Measurements from ENCODE around the gene SLAMF7. TPM values are rescaled to one million over a fixed set of nuclear protein-coding genes. Genes with fewer than 3 reads are reported as not detected.

SLAMF7 gene
- total RNA-seq, 2 experiments from 2014 or later = 12.8 to 13.4 TPM

DNA sequence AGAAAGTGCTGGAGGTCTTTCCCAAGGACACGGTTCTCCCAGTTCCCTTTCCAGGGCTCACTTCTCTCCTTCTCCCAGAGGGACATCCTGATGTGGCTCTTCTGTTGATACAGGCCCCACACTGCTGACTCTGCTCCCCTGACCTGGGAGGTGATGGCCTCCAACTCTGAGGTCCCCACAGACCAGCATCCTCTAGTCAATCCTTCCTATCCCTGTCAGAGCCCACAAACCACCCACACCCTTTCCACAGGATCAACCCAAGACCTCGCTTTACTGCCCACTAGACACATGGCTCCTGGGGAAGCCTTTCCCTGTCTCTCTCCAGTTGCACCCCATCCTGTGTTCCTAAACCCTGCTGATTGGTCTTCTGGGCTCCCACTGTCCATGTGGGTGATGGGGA, 11.6 kb downstream of the SLAMF7 start:
- peaks cover 3% of the 10 kb centered on the region for H3K9me3 Mint-ChIP-seq
- H3K4me1 Mint-ChIP-seq = peaks cover 65% of the 10 kb centered on the region
- peak overlapping the region; percentile 10 for H3K27ac Mint-ChIP-seq
- ChIA-PET CTCF (interaction anchor here (3.4 to 3.6 kb wide), 2 partner anchors 12 to 17 kb away, joined by 13 to 25 read pairs; partner anchors contain the start of gene SLAMF7), POLR2A (no interaction called here)
- H3K27me3 Mint-ChIP-seq = no peaks in the 10 kb centered on the region
- peaks cover 24% of the 10 kb centered on the region for H3K36me3 Mint-ChIP-seq (ENCODE audit: low read depth)
- DNase-seq = no peak
- no peak overlapping the region for H3K4me3 Mint-ChIP-seq

DNA sequence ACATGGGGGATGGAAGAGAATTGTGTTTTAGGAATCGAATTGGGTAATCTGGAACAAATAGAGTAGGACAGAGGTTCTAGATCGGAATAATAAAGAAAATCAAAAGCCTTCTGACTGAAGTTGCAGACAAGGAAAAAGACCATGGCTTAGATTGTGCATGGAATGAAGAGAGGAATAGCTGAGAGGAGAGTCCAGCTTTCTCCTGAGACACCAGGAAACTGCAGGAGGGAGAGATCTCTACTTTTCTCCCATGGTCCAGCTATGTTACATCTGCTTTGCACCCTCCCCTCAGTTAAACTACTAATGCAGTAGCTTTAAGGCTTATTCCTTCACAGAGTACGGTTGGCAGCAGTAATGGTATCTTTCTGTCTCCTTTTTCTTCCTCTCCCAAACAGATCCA, 13.4 kb downstream of the SLAMF7 start:
- ChIA-PET CTCF (interaction anchor here (1.3 kb wide), 1 partner anchor 15 kb away, joined by 4 read pairs; no protein-coding TSS in a partner anchor), POLR2A (interaction anchor here (0.6 kb wide), 1 partner anchor 85 kb away, joined by 3 read pairs; no protein-coding TSS in a partner anchor)
- no peaks in the 10 kb centered on the region for H3K27me3 Mint-ChIP-seq
- no peak overlapping the region for H3K27ac Mint-ChIP-seq
- H3K36me3 Mint-ChIP-seq (ENCODE audit: low read depth) = peaks cover 28% of the 10 kb centered on the region
- DNase-seq = no peak
- H3K4me1 Mint-ChIP-seq = peaks cover 68% of the 10 kb centered on the region
- peaks cover 14% of the 10 kb centered on the region for H3K9me3 Mint-ChIP-seq
- H3K4me3 Mint-ChIP-seq = no peak overlapping the region

DNA sequence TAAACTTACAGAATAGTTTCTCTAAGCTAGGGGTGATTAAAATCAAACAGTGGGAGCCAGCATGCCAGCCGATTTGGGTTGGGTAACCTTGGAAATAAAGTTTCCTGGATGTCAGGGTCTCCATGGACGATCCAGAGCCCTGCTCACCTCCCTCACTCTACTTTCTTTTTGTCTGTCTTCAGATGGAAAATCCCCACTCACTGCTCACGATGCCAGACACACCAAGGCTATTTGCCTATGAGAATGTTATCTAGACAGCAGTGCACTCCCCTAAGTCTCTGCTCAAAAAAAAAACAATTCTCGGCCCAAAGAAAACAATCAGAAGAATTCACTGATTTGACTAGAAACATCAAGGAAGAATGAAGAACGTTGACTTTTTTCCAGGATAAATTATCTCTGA, 13.9 kb downstream of the SLAMF7 start:
- peaks cover 67% of the 10 kb centered on the region for H3K4me1 Mint-ChIP-seq
- H3K27me3 Mint-ChIP-seq = no peaks in the 10 kb centered on the region
- H3K36me3 Mint-ChIP-seq (ENCODE audit: low read depth) = peaks cover 28% of the 10 kb centered on the region
- CTCF ChIA-PET = interaction anchor here (0.7 to 1.3 kb wide), 2 partner anchors 8 to 14 kb away, joined by 4 read pairs; no protein-coding TSS in a partner anchor
- H3K27ac Mint-ChIP-seq = no peak overlapping the region
- POLR2A ChIA-PET = no interaction called here
- H3K9me3 Mint-ChIP-seq = peaks cover 14% of the 10 kb centered on the region
- no peak overlapping the region for H3K4me3 Mint-ChIP-seq
- DNase-seq = no peak

DNA sequence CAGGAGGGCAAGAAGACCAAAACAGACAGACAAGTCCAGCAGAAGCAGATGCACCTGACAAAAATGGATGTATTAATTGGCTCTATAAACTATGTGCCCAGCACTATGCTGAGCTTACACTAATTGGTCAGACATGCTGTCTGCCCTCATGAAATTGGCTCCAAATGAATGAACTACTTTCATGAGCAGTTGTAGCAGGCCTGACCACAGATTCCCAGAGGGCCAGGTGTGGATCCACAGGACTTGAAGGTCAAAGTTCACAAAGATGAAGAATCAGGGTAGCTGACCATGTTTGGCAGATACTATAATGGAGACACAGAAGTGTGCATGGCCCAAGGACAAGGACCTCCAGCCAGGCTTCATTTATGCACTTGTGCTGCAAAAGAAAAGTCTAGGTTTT, 14.5 kb downstream of the SLAMF7 start:
- Mint-ChIP-seq H3K27ac (no peak overlapping the region), H3K4me1 (peaks cover 61% of the 10 kb centered on the region), H3K36me3 (ENCODE audit: low read depth) (peaks cover 24% of the 10 kb centered on the region), H3K4me3 (no peak overlapping the region), H3K27me3 (no peaks in the 10 kb centered on the region), H3K9me3 (peaks cover 14% of the 10 kb centered on the region)
- DNase-seq = no peak
- ChIA-PET CTCF (interaction anchor here (0.7 to 1.3 kb wide), 2 partner anchors 8 to 13 kb away, joined by 4 read pairs; no protein-coding TSS in a partner anchor), POLR2A (no interaction called here)

DNA sequence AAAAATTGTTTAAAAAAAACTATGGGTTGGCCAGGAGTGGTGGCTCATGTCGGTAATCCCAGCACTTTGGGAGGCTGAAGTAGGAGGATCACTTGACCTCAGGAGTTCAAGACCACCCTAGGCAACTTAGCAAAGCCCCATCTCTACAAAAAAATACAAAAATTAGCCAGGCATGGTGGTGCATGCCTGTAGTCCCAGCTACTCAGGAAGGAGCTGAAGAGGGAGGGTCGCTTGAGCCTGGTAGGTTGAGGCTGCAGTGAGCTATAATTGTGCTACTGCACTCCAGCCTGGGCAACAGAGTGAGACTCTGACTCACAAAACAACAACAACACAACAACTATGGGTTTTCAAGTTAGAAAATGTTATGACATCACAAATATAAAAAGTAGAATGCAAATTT, 16.4 kb downstream of the SLAMF7 start:
- H3K9me3 Mint-ChIP-seq = peaks cover 18% of the 10 kb centered on the region
- DNase-seq = no peak
- H3K27ac Mint-ChIP-seq = peak overlapping the region; percentile 78
- H3K27me3 Mint-ChIP-seq = no peaks in the 10 kb centered on the region
- H3K4me1 Mint-ChIP-seq = peaks cover 52% of the 10 kb centered on the region
- peaks cover 21% of the 10 kb centered on the region for H3K36me3 Mint-ChIP-seq (ENCODE audit: low read depth)
- ChIA-PET CTCF (interaction anchor here (0.8 to 2.3 kb wide), 10 partner anchors 9 to 107 kb away, joined by 3 to 14 read pairs (median 4); partner anchors contain the start of gene CD244), POLR2A (no interaction called here)
- no peak overlapping the region for H3K4me3 Mint-ChIP-seq

DNA sequence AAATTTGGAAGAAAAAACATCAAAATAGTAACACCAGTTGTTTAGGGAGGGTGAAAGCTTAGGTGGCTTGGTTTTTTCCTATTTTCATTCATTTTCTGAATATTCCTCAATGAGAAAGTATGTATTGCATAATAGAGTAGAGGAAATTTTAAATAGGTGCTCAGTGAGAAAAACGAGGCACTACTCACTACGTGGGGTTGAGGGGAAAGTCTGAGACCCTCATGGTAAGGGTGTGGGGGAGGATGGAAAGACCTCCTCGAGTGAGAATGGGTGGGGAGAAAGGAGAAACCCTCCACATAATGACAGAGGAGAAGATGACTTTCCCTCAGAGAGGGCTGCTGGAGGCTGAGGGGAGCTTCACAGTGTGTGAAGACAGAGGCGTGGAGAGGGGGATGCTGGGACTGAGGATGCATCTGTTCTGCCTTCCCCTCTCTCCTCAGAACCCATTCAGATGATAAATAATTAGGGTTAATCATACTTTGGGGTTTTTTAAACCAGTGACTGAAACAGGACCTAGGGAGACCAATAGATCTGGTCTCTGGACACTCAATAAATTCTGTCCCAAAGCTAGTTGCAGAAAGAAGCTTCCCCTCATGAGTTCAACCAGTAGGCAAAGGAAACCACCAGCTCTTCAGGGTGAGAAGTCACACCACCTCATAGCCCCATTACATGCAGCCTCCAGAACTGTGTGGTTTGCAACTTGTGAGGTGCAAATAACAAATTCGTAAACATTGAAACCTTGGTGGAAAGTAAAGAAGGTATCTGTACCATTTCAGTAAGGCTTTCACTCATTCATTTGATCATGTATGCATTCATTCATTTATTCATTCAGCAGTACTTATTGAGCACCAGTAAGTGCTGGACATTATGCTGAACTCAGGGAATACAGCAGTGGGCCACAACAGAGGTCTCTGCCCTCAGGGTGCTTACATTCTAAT, 17.1 kb downstream of the SLAMF7 start:
- Mint-ChIP-seq H3K4me3 (no peak overlapping the region), H3K4me1 (peaks cover 46% of the 10 kb centered on the region), H3K27ac (peak overlapping the region; percentile 78), H3K36me3 (ENCODE audit: low read depth) (peaks cover 17% of the 10 kb centered on the region), H3K27me3 (no peaks in the 10 kb centered on the region), H3K9me3 (peaks cover 21% of the 10 kb centered on the region)
- no peak for DNase-seq
- POLR2A ChIA-PET = no interaction called here
- CTCF ChIA-PET = interaction anchor here (0.8 to 2.3 kb wide), 14 partner anchors 9 to 106 kb away, joined by 3 to 14 read pairs (median 4); partner anchors contain the start of gene CD244

DNA sequence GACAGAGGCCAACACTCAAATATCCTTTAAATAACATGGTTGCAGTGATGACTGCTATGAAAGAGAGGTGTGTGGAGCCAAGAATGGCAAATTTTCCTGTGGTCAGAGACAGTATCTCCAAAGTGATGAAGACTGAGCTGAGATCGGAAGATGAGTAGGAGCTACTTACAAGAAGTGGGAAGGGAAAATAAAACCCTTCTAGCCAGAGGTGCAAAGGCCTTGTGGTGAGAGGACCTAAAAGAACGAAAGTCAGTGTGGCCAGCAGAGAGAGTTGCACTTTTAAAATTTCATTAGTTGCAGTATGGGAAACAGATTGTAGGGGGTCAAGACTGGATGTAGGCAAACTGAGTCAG, 17.8 kb downstream of the SLAMF7 start:
- ChIA-PET POLR2A (no interaction called here), CTCF (interaction anchor here (0.8 to 2.3 kb wide), 7 partner anchors 10 to 76 kb away, joined by 3 to 14 read pairs (median 4); no protein-coding TSS in a partner anchor)
- Mint-ChIP-seq H3K27ac (peak overlapping the region; percentile 0), H3K4me1 (peaks cover 41% of the 10 kb centered on the region), H3K9me3 (peaks cover 25% of the 10 kb centered on the region), H3K4me3 (no peak overlapping the region), H3K27me3 (no peaks in the 10 kb centered on the region), H3K36me3 (ENCODE audit: low read depth) (peaks cover 13% of the 10 kb centered on the region)
- no peak for DNase-seq

DNA sequence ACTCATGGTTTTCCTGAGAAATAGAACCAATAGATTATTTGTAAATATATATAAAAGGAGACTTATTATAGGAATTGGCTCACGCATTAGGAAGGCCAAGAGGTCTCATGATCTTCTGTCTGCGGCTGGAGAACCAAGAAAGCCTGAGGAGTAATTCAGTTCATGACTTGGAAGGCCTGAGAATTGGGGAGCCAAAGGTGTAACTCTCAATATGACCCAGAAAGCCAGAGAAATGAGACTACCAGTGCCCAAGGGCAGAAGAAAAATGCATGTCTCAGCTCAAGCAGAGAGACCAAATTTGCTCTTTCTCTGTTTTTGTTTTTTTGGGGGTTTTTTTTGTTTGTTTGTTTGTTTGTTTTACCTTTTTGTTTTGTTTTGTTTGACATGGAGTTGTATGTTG, 19.5 kb downstream of the SLAMF7 start:
- Mint-ChIP-seq H3K4me3 (no peak overlapping the region), H3K4me1 (peaks cover 29% of the 10 kb centered on the region), H3K27ac (no peak overlapping the region), H3K9me3 (peaks cover 29% of the 10 kb centered on the region), H3K27me3 (no peaks in the 10 kb centered on the region), H3K36me3 (ENCODE audit: low read depth) (peaks cover 10% of the 10 kb centered on the region)
- no peak for DNase-seq
- ChIA-PET CTCF (interaction anchor here (0.6 to 2.2 kb wide), 2 partner anchors 10 to 307 kb away, joined by 5 to 11 read pairs; no protein-coding TSS in a partner anchor), POLR2A (interaction anchor here (0.6 kb wide), 1 partner anchor 34 kb away, joined by 4 read pairs; no protein-coding TSS in a partner anchor)

DNA sequence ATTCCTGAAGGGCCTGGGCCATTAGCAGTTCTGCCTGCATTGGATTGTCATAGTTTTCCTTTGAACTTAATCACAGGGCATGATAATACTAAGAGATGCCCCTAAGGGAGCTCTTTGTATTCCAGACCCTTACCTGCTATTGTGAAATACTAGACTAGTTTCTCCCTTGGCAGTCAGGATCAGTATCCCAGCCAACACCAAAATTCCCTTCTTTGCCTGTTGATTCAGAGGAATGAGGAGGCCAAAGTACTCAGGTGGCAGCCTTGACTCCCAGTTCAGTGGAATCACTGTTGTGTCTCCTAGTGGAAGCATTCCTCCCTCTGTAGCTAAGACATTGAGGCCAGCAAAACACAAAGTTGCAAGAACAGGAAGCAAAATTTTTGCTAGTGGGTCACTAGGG, 20.7 kb downstream of the SLAMF7 start:
- H3K4me3 Mint-ChIP-seq = no peak overlapping the region
- H3K4me1 Mint-ChIP-seq = peaks cover 26% of the 10 kb centered on the region
- ChIA-PET POLR2A (no interaction called here), CTCF (interaction anchor here (1.1 to 2.2 kb wide), 4 partner anchors 9 to 52 kb away, joined by 3 to 11 read pairs (median 4); no protein-coding TSS in a partner anchor)
- H3K27ac Mint-ChIP-seq = no peak overlapping the region
- DNase-seq = no peak
- peaks cover 7% of the 10 kb centered on the region for H3K36me3 Mint-ChIP-seq (ENCODE audit: low read depth)
- H3K9me3 Mint-ChIP-seq = peaks cover 25% of the 10 kb centered on the region
- H3K27me3 Mint-ChIP-seq = no peaks in the 10 kb centered on the region

DNA sequence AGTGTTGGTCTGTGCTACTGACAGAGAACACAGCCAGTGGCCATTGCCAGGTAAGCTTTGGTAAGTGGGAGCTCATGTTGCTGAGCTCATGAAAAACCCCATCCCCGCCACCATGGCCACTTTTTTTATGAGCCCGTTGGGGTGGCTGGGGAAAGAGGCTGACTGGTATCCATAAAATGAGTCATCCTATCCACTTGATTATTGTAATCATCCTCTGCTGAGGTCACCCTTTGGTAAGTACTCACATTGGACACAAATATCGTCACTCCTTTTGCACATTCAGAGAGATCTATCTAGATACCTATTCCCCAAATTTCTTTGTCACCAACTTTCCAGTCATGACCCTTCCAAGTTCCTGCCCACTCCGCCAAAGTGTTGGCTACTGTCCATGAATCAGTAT, 22.0 kb downstream of the SLAMF7 start:
- H3K27ac Mint-ChIP-seq = no peak overlapping the region
- no peak overlapping the region for H3K4me3 Mint-ChIP-seq
- peaks cover 20% of the 10 kb centered on the region for H3K4me1 Mint-ChIP-seq
- POLR2A ChIA-PET = no interaction called here
- no peaks in the 10 kb centered on the region for H3K27me3 Mint-ChIP-seq
- H3K36me3 Mint-ChIP-seq (ENCODE audit: low read depth) = peaks cover 6% of the 10 kb centered on the region
- DNase-seq = no peak
- H3K9me3 Mint-ChIP-seq = peaks cover 22% of the 10 kb centered on the region
- CTCF ChIA-PET = interaction anchor here (1.0 to 1.5 kb wide), 4 partner anchors 15 to 54 kb away, joined by 3 to 4 read pairs (median 4); no protein-coding TSS in a partner anchor

DNA sequence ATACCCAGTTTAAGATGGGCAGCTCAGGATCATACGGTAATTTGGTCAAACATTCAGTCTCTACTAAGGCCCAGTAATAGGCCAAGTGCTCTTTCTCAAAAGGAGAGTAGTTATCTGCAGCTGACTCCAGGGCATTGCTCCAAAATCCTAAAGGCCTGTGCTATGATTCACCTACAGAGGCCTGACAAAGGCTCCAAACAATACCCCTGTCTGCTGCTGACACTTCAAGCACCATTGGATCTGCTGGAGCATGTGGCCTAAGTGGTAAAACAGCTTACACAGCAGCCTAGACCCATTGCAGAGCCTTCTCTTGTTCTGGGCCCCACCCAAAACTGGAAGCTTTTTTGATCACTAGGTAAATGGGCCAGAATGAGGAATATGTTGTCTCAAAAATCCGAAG, 22.8 kb downstream of the SLAMF7 start:
- H3K4me3 Mint-ChIP-seq = no peak overlapping the region
- DNase-seq = no peak
- peaks cover 2% of the 10 kb centered on the region for H3K36me3 Mint-ChIP-seq (ENCODE audit: low read depth)
- POLR2A ChIA-PET = no interaction called here
- no peak overlapping the region for H3K27ac Mint-ChIP-seq
- H3K9me3 Mint-ChIP-seq = peaks cover 21% of the 10 kb centered on the region
- CTCF ChIA-PET = interaction anchor here (1.4 to 1.5 kb wide), 2 partner anchors 17 to 35 kb away, joined by 4 read pairs; no protein-coding TSS in a partner anchor
- H3K4me1 Mint-ChIP-seq = peaks cover 18% of the 10 kb centered on the region
- H3K27me3 Mint-ChIP-seq = no peaks in the 10 kb centered on the region

DNA sequence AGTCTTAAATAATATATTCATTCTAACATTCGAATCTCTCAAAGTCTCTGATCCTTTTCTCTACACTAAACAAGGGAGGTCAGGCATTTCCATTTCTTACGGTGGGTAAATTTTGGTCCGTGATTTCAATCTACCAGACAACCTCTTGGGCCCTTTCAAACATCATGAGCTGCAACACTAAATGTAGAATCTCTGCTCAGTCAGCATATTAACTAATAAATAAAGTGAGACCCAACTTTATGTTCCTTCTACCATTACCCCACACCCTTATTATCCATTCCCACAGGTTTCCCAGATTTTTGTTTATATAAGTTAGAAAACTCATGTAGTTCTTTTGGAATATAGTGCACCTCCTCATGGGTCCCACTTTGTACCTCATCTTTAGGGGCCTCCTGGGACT, 24.9 kb downstream of the SLAMF7 start:
- H3K27ac Mint-ChIP-seq = no peak overlapping the region
- ChIA-PET CTCF (interaction anchor here (1.0 to 7.5 kb wide), 5 partner anchors 11 to 38 kb away, joined by 3 to 102 read pairs (median 5); no protein-coding TSS in a partner anchor), POLR2A (no interaction called here)
- peaks cover 26% of the 10 kb centered on the region for H3K4me1 Mint-ChIP-seq
- no peaks in the 10 kb centered on the region for H3K36me3 Mint-ChIP-seq (ENCODE audit: low read depth)
- no peak for DNase-seq
- no peaks in the 10 kb centered on the region for H3K27me3 Mint-ChIP-seq
- no peak overlapping the region for H3K4me3 Mint-ChIP-seq
- peaks cover 15% of the 10 kb centered on the region for H3K9me3 Mint-ChIP-seq

Measured in activated CD4-positive, alpha-beta T cell treated with anti-CD3 and anti-CD28 coated beads, Interleukin-2, amount 10 ng/mL, durations not matched to agents 7 days and 5 days (primary cell).